Measurements from ENCODE around the gene ATP2A3. TPM values are rescaled to one million over a fixed set of nuclear protein-coding genes. Genes with fewer than 3 reads are reported as not detected.
A peak's percentile ranks its signal among the peaks of the same experiment; 100 is the strongest.

The ATP2A3 gene
- total and polyA plus RNA-seq, 4 donors: 16.6 to 64.6 (median 25.5) TPM

DNA sequence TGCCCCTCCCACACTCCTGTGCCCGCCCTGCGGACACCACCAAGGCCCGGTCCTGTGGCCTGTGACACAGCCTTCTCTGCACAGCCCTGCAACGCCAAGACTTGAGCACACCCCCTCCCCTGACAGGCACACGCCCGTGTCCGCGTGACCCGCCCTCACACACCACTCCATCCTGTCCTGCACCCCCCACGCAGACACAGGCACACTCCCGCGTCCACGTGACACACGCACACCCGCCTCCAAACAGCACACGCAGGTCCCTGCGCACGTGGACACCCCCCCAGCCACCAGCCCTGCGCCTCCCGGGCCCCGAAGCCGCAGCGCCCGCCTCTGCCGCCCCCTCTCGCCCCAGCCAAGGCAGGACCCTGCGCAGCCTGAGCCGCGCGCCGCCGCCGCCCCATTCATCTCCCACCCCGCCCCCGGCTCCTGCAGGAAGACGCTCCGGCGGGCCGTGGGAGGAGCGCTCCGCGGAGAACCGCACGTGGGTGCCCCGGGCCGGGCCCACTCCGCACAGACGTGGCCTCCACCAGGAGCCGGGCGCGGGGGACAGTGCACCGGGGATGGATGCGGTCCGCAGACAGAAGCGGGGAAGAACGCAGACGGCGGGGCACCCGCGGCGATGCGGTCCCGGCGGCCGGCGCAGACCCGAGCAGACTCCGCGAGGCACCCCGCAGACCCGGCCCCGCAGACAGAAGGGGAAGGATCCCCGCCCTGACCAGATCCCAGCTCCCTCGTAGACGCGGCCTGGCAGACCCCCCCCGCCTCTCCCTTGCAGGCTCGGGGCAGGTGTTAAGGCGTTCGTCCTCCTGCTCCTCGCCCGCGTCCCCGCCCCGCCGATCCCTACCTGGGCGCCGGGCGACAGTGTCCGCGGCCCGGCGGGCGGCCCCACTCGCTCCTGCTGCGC, 71.9 kb downstream of the ATP2A3 start:
- H3K9me3 ChIP-seq (ENCODE audit: control insufficient read depth in 4 of 4, insufficient read depth in 3 of 4, low read length in 3 of 4): no peaks in the 10 kb centered on the region
- peak overlapping the region; percentile 30 for H3K4me3 ChIP-seq
- H3K27ac ChIP-seq (ENCODE audit: low read depth in 1 of 2, low read length in 1 of 2): peak overlapping the region in 1 of 2 donors; percentile 48
- no peak overlapping the region for H3K9ac ChIP-seq (ENCODE audit: insufficient read depth in 1 of 2, low read length in 2 of 2)
- ATAC-seq (ENCODE audit: insufficient read depth, low FRiP score): peak; percentile 37
- no peaks in the 10 kb centered on the region for H3K27me3 ChIP-seq (ENCODE audit: control insufficient read depth in 3 of 3, insufficient read depth in 3 of 3, low read length in 2 of 3)
- WGBS, 2 donors: 1% methylated on average over 57 to 96 of the region's 96 CpGs
- H3K4me1 ChIP-seq (ENCODE audit: control insufficient read depth in 5 of 5, insufficient read depth in 5 of 5, low read length in 5 of 5): peaks cover 0 to 42% (median 13%) of the 10 kb centered on the region in 5 donors
- DNase-seq: peak; percentile 30 to 59 (median 49)
- H3K36me3 ChIP-seq (ENCODE audit: control insufficient read depth in 4 of 4, insufficient read depth in 4 of 4, low read length in 4 of 4): no peaks in the 10 kb centered on the region
- TF ChIP-seq, protein P1, sequence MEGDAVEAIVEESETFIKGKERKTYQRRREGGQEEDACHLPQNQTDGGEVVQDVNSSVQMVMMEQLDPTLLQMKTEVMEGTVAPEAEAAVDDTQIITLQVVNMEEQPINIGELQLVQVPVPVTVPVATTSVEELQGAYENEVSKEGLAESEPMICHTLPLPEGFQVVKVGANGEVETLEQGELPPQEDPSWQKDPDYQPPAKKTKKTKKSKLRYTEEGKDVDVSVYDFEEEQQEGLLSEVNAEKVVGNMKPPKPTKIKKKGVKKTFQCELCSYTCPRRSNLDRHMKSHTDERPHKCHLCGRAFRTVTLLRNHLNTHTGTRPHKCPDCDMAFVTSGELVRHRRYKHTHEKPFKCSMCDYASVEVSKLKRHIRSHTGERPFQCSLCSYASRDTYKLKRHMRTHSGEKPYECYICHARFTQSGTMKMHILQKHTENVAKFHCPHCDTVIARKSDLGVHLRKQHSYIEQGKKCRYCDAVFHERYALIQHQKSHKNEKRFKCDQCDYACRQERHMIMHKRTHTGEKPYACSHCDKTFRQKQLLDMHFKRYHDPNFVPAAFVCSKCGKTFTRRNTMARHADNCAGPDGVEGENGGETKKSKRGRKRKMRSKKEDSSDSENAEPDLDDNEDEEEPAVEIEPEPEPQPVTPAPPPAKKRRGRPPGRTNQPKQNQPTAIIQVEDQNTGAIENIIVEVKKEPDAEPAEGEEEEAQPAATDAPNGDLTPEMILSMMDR (IDR thresholded peaks at IDR 0.05; ENCODE audit: control extremely low read depth, extremely low read depth): no peak

DNA sequence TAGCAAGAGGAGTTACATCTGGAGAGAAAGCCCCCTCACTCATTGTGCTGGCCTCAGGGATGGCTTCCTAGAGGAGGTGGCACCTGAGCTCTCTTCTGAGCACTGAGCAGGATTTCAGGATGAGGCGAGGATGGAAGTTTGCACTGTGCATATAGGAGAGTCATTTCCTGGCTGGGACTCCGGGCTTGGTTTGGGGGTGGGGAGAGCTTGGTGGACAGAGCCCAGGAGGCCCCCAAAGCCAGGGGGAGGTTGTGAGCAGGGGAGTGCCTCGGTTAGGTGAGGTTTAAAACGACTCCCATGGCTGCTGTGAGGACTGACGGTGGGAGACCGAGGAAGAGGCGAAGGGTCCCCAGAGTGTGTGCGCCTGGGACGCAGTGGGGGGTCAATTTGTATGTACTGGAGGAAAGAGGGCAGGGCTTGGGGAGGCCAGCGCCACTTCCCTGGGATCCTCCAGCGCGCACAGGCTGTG, 72.6 kb downstream of the ATP2A3 start:
- Histone ChIP-seq H3K4me1 (ENCODE audit: control insufficient read depth in 5 of 5, insufficient read depth in 5 of 5, low read length in 5 of 5) (peaks cover 0 to 49% (median 13%) of the 10 kb centered on the region in 5 donors), H3K4me3 (peak overlapping the region; percentile 30), H3K27ac (ENCODE audit: low read depth in 1 of 2, low read length in 1 of 2) (peak overlapping the region in 1 of 2 donors; percentile 17), H3K9me3 (ENCODE audit: control insufficient read depth in 4 of 4, insufficient read depth in 3 of 4, low read length in 3 of 4) (no peaks in the 10 kb centered on the region), H3K9ac (ENCODE audit: insufficient read depth in 1 of 2, low read length in 2 of 2) (no peak overlapping the region), H3K27me3 (ENCODE audit: control insufficient read depth in 3 of 3, insufficient read depth in 3 of 3, low read length in 2 of 3) (no peaks in the 10 kb centered on the region), H3K36me3 (ENCODE audit: control insufficient read depth in 4 of 4, insufficient read depth in 4 of 4, low read length in 4 of 4) (no peaks in the 10 kb centered on the region)
- TF ChIP-seq, protein P1 (IDR thresholded peaks at IDR 0.05; ENCODE audit: control extremely low read depth, extremely low read depth): no peak
- ATAC-seq (ENCODE audit: insufficient read depth, low FRiP score): no peak
- WGBS, 2 donors: 38 to 42% methylated on average over 12 of the region's 12 CpGs
- DNase-seq: no peak

DNA sequence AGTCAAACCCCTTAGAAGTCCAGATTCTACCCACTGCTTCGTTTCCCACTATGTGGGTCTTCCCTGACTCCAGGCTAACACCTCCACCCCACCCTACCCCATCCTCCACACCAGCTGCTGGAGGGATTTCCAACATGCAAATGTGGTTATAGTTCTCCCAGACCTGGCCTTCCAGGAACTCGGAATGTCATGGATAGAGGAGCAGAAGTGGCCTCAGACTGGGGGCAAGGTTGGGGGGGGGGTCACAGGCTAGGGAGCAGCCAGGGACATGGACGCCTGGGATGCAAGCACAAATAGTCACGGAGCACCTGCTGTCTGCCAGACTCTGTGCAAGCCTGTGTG, 73.4 kb downstream of the ATP2A3 start:
- ATAC-seq (ENCODE audit: insufficient read depth, low FRiP score) (no peak), DNase-seq (no peak)
- Histone ChIP-seq H3K9me3 (ENCODE audit: control insufficient read depth in 4 of 4, insufficient read depth in 3 of 4, low read length in 3 of 4) (no peaks in the 10 kb centered on the region), H3K27ac (ENCODE audit: low read depth in 1 of 2, low read length in 1 of 2) (no peak overlapping the region), H3K27me3 (ENCODE audit: control insufficient read depth in 3 of 3, insufficient read depth in 3 of 3, low read length in 2 of 3) (no peaks in the 10 kb centered on the region), H3K36me3 (ENCODE audit: control insufficient read depth in 4 of 4, insufficient read depth in 4 of 4, low read length in 4 of 4) (no peaks in the 10 kb centered on the region), H3K4me1 (ENCODE audit: control insufficient read depth in 5 of 5, insufficient read depth in 5 of 5, low read length in 5 of 5) (peaks cover 0 to 46% (median 13%) of the 10 kb centered on the region in 5 donors), H3K4me3 (no peak overlapping the region), H3K9ac (ENCODE audit: insufficient read depth in 1 of 2, low read length in 2 of 2) (no peak overlapping the region)
- TF ChIP-seq, protein P1 (IDR thresholded peaks at IDR 0.05; ENCODE audit: control extremely low read depth, extremely low read depth): no peak
- WGBS, 2 donors: 80 to 83% methylated on average over 4 of the region's 4 CpGs

Data from lung (tissue), 12 donors.